NCI-H2081 treated with DMSO at 0.1 percent for 48 hours (cell line): ENCODE data around the gene HOTAIR.

Source experiments
- DNase-seq: peaks from one replicate; lab custom pipeline; 2025; lab: John Stamatoyannopoulos, UW

The HOTAIR gene

GRCh38 chr12:53975479-53976152 is 862 bp upstream of the HOTAIR start:
- no peak for DNase-seq

GRCh38 chr12:53975064-53975471 is 314 bp upstream of the HOTAIR start:
- DNase-seq, result no peak

- no peak for DNase-seq
These were observed 1.3 kb downstream of the HOTAIR start for GRCh38 chr12:53973236-53974042.

- no peak for DNase-seq
These were observed 2.0 kb downstream of the HOTAIR start, which contains the start of gene HOXC11 for GRCh38 chr12:53972722-53973235. HOXC11 (plus strand) TSS chr12:53973126; CDS start chr12:53973242, 116 bp downstream.

GRCh38 chr12:53972152-53972702 is 2.5 kb downstream of the HOTAIR start:
- DNase-seq, result no peak

- DNase-seq, result no peak
These were observed 3.1 kb downstream of the HOTAIR start for GRCh38 chr12:53971686-53972085.

GRCh38 chr12:53971129-53971528 is 3.6 kb downstream of the HOTAIR start:
- no peak for DNase-seq

GRCh38 chr12:53970451-53970850 is 4.3 kb downstream of the HOTAIR start:
- no peak for DNase-seq

GRCh38 chr12:53969588-53970259 is 5.0 kb downstream of the HOTAIR start:
- DNase-seq, result no peak

- DNase-seq, result no peak
These were observed 6.3 kb downstream of the HOTAIR start for GRCh38 chr12:53968214-53969127.

GRCh38 chr12:53967421-53967925 is 7.3 kb downstream of the HOTAIR start:
- no peak for DNase-seq

GRCh38 chr12:53966385-53967133 is 8.2 kb downstream of the HOTAIR start:
- no peak for DNase-seq

- no peak for DNase-seq
These were observed 8.7 kb downstream of the HOTAIR start for GRCh38 chr12:53966085-53966384.

GRCh38 chr12:53965281-53966084 is 9.3 kb downstream of the HOTAIR start:
- DNase-seq, result no peak

GRCh38 chr12:53964315-53964713 is 10.4 kb downstream of the HOTAIR start:
- DNase-seq, result no peak

GRCh38 chr12:53963434-53964314 is 11.1 kb downstream of the HOTAIR start:
- no peak for DNase-seq

- DNase-seq, result no peak
These were observed 11.7 kb downstream of the HOTAIR start for GRCh38 chr12:53963005-53963404.

- DNase-seq, result no peak
These were observed 13.6 kb downstream of the HOTAIR start for GRCh38 chr12:53961025-53961761.
